Omental fat pad (tissue), 4 donors: ENCODE measurements around the gene RNF215. TPM values are rescaled to one million over a fixed set of nuclear protein-coding genes. Genes with fewer than 3 reads are reported as not detected.
A peak's percentile ranks its signal among the peaks of the same experiment; 100 is the strongest.

Source experiments
- ATAC-seq: fragments of 150-250 bp; one replicate; pipeline ENCODE4 v1.9.1; 2016; ENCODE audit warnings: mild to moderate bottlenecking, moderate library complexity; ENCODE audit not compliant: low FRiP score
- DNase-seq: peaks from one replicate; pipeline ENCODE4 v3.0.0-alpha.2; 2019; ENCODE audit warnings: low spot score
- CTCF ChIP-seq, 3 donors: fragments of 450-650 bp; IDR thresholded peaks; one replicate each; pipeline ENCODE4 v1.5.1; 2016 to 2017; ENCODE audit warnings: antibody characterized with exemption in 3 of 3, mild to moderate bottlenecking in 3 of 3, moderate library complexity in 2 of 3
- total RNA-seq, 4 donors: library from RNA; depleted of rRNA; stranded (reverse); fragments of >200 nt; gene quantifications; one replicate each; pipeline ENCODE4 v1.1.0, GENCODE V29; 2016

The RNF215 gene
- total RNA-seq, 4 donors from 2014 or later: 6.7 to 16.9 (median 11.8) TPM

DNA sequence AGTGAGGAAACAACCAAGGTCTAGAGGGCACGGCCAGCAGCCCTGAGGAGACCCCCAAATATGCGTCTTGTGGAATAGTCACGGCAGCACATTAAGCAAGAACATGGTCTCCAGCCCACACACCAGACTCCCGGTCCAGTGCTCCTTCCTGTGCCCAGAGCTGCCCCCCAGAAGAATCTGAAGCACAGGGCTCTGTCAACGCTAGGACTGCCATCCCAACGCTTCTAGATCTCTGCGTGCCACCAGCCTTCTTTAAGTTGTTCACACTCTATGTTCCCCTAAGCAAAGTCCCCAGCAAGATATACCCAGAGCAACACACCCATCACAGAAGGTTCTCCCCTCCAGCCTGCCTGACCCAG, 6.1 kb upstream of the RNF215 start:
- ATAC-seq: no peak
- DNase-seq: no peak
- no peak for TF ChIP-seq CTCF (IDR thresholded peaks at IDR 0.05)

DNA sequence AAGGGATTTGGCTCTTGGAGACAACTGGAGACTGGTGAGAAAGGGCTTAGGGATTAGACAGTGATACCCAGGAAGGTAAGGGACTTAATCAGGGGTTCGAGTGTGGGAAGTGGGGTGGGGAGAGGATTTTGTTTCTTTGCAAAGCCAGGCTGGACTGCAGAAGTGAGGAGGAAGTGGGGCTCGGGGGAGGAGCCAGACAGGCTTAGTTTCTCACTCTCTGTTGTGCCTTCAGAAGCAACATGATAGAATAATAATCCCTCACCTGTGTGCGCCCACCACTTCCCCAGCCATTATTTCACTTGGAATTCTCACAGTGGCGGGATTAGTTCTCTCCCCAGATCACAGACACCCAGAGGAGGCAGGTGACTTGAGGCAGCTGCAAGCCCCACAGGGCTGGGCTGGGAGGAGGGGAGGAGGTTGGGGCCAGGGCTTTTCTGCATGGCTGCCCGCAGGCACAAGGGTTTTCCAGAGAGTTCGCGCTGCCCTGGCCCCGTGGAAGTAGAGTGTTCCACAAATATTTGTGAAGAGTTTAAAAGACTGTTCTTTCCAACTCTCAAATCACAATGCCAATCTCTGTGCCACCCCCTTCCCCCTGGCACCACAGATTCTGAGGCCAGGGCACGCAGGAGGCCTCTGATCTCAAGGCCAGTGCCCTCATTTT, 5.6 kb upstream of the RNF215 start:
- no peak for DNase-seq
- no peak for TF ChIP-seq CTCF (IDR thresholded peaks at IDR 0.05)
- no peak for ATAC-seq

DNA sequence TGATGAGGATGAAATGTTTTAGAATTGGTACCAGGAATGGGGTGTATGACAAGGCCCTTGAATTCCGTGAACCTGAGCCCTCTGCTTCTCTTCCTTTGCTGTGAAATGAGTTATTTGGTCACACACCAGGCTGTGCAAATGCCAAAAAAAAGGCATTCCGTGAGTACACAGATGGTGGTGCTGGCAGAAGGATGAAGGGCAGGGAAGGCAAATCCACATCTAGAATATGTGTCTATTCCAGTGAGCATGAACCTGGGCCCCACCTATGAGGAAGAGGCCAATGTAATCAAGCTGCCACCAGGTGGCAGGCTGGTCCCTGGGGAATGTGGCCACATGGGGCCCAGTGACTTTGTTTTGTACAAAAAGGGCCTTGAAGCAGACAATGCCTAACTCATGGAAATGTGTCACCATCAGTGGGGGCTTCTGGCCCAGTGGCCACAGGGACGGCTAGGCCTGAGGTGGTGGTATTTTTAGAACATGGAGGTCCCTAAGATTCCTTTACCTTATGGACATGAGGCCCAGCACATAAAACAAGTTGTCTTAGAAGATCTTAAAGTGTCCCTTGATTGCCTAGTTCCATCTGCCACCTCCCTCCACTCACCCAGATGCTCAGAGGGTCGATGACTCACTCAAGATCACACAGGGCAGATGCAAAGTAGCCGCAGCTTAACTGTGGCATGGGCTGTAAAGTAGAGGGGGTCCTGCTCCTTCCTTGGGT, 3.9 kb upstream of the RNF215 start:
- TF ChIP-seq CTCF (IDR thresholded peaks at IDR 0.05): peak in 1 of 3 donors; percentile 47
- DNase-seq: peak; percentile 42
- no peak for ATAC-seq

DNA sequence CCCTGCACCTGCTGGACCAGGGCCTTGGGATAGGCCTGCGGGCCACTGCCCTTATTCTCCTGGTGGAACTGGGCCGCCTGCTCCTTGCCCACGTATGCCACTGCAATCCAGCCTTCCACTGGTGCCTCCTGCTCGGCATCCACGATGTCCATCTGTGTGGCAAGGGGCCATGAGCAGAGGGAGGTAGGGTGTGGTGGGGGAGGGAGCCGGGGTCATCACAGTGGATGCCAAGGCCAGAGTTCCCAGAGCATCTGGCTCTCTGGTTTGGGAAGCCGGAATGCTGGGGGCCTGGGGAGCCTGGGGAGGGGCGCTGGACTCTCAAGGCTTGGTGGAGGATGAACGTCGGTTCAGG, 627 bp downstream of the RNF215 start:
- DNase-seq: no peak
- no peak for TF ChIP-seq CTCF (IDR thresholded peaks at IDR 0.05)
- ATAC-seq: no peak

GRCh38 chr22:30385942-30386341, 1.3 kb downstream of the RNF215 start:
- ATAC-seq (no peak), DNase-seq (no peak)
- TF ChIP-seq CTCF (IDR thresholded peaks at IDR 0.05): no peak

GRCh38 chr22:30383061-30383460, 4.2 kb downstream of the RNF215 start:
- no peak for TF ChIP-seq CTCF (IDR thresholded peaks at IDR 0.05)
- no peak for ATAC-seq
- DNase-seq: no peak

DNA sequence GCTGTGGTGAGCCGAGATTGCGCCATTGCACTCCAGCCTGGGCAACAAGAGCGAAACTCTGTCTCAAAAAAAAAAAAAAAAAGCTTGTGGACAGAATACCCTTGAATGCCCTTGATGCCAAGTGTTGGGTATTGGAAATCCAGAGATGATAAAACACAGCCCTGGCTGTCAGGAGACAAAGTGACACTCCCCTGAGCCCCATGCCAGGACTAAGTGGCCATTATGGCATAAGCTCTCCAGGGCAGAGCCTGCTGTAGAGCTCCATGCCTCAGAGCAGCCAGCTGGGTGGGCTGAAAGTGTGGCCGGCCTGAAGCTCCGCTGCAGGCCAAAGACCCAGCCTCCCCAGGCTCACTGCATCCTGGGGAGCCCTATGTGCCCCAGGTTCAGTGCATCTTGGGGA, 4.9 kb downstream of the RNF215 start:
- DNase-seq (no peak), ATAC-seq (no peak)
- no peak for TF ChIP-seq CTCF (IDR thresholded peaks at IDR 0.05)
